Suprapubic skin (tissue), 4 donors: Measurements from ENCODE around the gene HMG20A. TPM values are rescaled to one million over a fixed set of nuclear protein-coding genes. Genes with fewer than 3 reads are reported as not detected.
A peak's percentile ranks its signal among the peaks of the same experiment; 100 is the strongest.

Experiments
- DNase-seq, 2 donors: peaks; one replicate each; pipeline ENCODE4 v3.0.0-alpha.2; 2019; ENCODE audit warnings: low spot score in 2 of 2
- H3K27ac ChIP-seq: fragments of 200-600 bp; sonication (generic); one replicate; pipeline ENCODE4 v1.5.1; 2019
- H3K27me3 ChIP-seq: fragments of 200-600 bp; sonication (generic); one replicate; pipeline ENCODE4 v1.5.1; 2019
- H3K36me3 ChIP-seq: fragments of 200-600 bp; sonication (generic); one replicate; pipeline ENCODE4 v1.5.1; 2019
- H3K4me1 ChIP-seq: fragments of 200-600 bp; sonication (generic); one replicate; pipeline ENCODE4 v1.5.1; 2019
- H3K4me3 ChIP-seq: fragments of 200-600 bp; sonication (generic); one replicate; pipeline ENCODE4 v1.5.1; 2019; ENCODE audit warnings: mild to moderate bottlenecking
- H3K9me3 ChIP-seq: fragments of 200-600 bp; sonication (generic); one replicate; pipeline ENCODE4 v1.5.1; 2019
- CTCF ChIP-seq, 2 donors: fragments of 200-600 bp in 1 of 2; fragments of 450-650 bp in 1 of 2; sonication (generic) in 1 of 2; IDR thresholded peaks; one replicate each; pipeline ENCODE4 v1.5.1; 2016 to 2019; ENCODE audit warnings: antibody characterized with exemption in 2 of 2, mild to moderate bottlenecking in 1 of 2, moderate library complexity in 1 of 2
- EP300 ChIP-seq: sonication (generic); formaldehyde crosslinking; IDR thresholded peaks from one replicate; pipeline ENCODE4 v1.6.1; 2017; ENCODE audit warnings: antibody characterized with exemption
- POLR2A ChIP-seq, 2 donors: fragments of 450-650 bp; IDR thresholded peaks; one replicate each; pipeline ENCODE4 v1.6.1; 2017; ENCODE audit warnings: antibody characterized with exemption in 2 of 2, mild to moderate bottlenecking in 2 of 2, moderate library complexity in 2 of 2
- POLR2AphosphoS5 ChIP-seq, 3 donors: sonication (generic); formaldehyde crosslinking; IDR thresholded peaks; one replicate each; pipeline ENCODE4 v1.6.1; 2017; ENCODE audit warnings: antibody characterized with exemption in 3 of 3
- WGBS: methylation state at CpG from one replicate; pipeline ENCODE4 v1.1.5; 2018; 5-methylcytosine and 5-hydroxymethylcytosine counted together
- total RNA-seq, 4 donors: library from RNA; depleted of rRNA; stranded (reverse); fragments of >200 nt; gene quantifications; one replicate each; pipeline ENCODE4 v1.1.0, GENCODE V29; 2016

The HMG20A gene
- total RNA-seq, 4 donors from 2014 or later, result 21.3 to 35.6 (median 23.5) TPM

- no peak overlapping the region for H3K4me3 ChIP-seq
- TF ChIP-seq CTCF (IDR thresholded peaks at IDR 0.05) (no peak), POLR2AphosphoS5 (IDR thresholded peaks at IDR 0.05) (no peak), POLR2A (IDR thresholded peaks at IDR 0.05) (no peak), EP300 (no peak)
- no peaks in the 10 kb centered on the region for H3K36me3 ChIP-seq
- H3K27me3 ChIP-seq, result no peaks in the 10 kb centered on the region
- DNase-seq, result peak in 1 of 2 donors; percentile 21
- no peak overlapping the region for H3K27ac ChIP-seq
- 80% methylated on average over 10 of the region's 12 CpGs for WGBS
- H3K4me1 ChIP-seq, result peaks cover 22% of the 10 kb centered on the region
- no peaks in the 10 kb centered on the region for H3K9me3 ChIP-seq
Observed at GRCh38 chr15:77528290-77528967, 107.7 kb downstream of the HMG20A start.

- 87% methylated on average over 12 of the region's 12 CpGs for WGBS
- H3K4me3 ChIP-seq, result no peak overlapping the region
- no peaks in the 10 kb centered on the region for H3K36me3 ChIP-seq
- no peaks in the 10 kb centered on the region for H3K9me3 ChIP-seq
- no peak overlapping the region for H3K27ac ChIP-seq
- no peaks in the 10 kb centered on the region for H3K27me3 ChIP-seq
- peaks cover 22% of the 10 kb centered on the region for H3K4me1 ChIP-seq
- peak in 1 of 2 donors; percentile 20 for DNase-seq
- no peak for TF ChIP-seq POLR2A (IDR thresholded peaks at IDR 0.05)
- no peak for TF ChIP-seq CTCF (IDR thresholded peaks at IDR 0.05)
- TF ChIP-seq EP300, result no peak
- TF ChIP-seq POLR2AphosphoS5 (IDR thresholded peaks at IDR 0.05), result no peak
Observed at GRCh38 chr15:77528968-77529319, 108.3 kb downstream of the HMG20A start.

GRCh38 chr15:77529394-77530159 lies 108.9 kb downstream of the HMG20A start:
- Histone ChIP-seq H3K4me3 (no peak overlapping the region), H3K9me3 (no peaks in the 10 kb centered on the region), H3K27ac (no peak overlapping the region), H3K4me1 (peaks cover 22% of the 10 kb centered on the region), H3K27me3 (no peaks in the 10 kb centered on the region), H3K36me3 (no peaks in the 10 kb centered on the region)
- peak in 1 of 2 donors; percentile 49 for DNase-seq
- WGBS, result 100% methylated on average over 7 of the region's 10 CpGs
- TF ChIP-seq EP300, result no peak
- no peak for TF ChIP-seq POLR2AphosphoS5 (IDR thresholded peaks at IDR 0.05)
- no peak for TF ChIP-seq POLR2A (IDR thresholded peaks at IDR 0.05)
- no peak for TF ChIP-seq CTCF (IDR thresholded peaks at IDR 0.05)

- DNase-seq, result peak in 1 of 2 donors; percentile 18
- no peak overlapping the region for H3K27ac ChIP-seq
- no peaks in the 10 kb centered on the region for H3K9me3 ChIP-seq
- no peaks in the 10 kb centered on the region for H3K36me3 ChIP-seq
- H3K4me3 ChIP-seq, result no peak overlapping the region
- no peak for TF ChIP-seq EP300
- TF ChIP-seq CTCF (IDR thresholded peaks at IDR 0.05), result no peak
- TF ChIP-seq POLR2AphosphoS5 (IDR thresholded peaks at IDR 0.05), result no peak
- TF ChIP-seq POLR2A (IDR thresholded peaks at IDR 0.05), result no peak
- WGBS, result 83% methylated on average over 7 of the region's 7 CpGs
- peaks cover 22% of the 10 kb centered on the region for H3K4me1 ChIP-seq
- no peaks in the 10 kb centered on the region for H3K27me3 ChIP-seq
Observed at GRCh38 chr15:77530576-77530975, 109.9 kb downstream of the HMG20A start.
